Ishikawa (cell line): ENCODE results near the gene PLAGL1.

ENCODE experiments used
- CEBPB ChIP-seq: IDR thresholded peaks from 2 replicates; pipeline ENCODE4 v1.6.1; 2012
- EGR1 ChIP-seq: IDR thresholded peaks from 2 replicates; pipeline ENCODE4 v1.6.1; 2012
- EP300 ChIP-seq: IDR thresholded peaks from 2 replicates; pipeline ENCODE4 v1.6.1; 2012; ENCODE audit warnings: borderline replicate concordance
- FOXM1 ChIP-seq: IDR thresholded peaks from 2 replicates; pipeline ENCODE4 v1.6.1; 2012; ENCODE audit warnings: low read depth, borderline replicate concordance
- TAF1 ChIP-seq: IDR thresholded peaks from 2 replicates; pipeline ENCODE4 v1.6.1; 2012; ENCODE audit warnings: low read depth, mild to moderate bottlenecking
- ZBTB7A ChIP-seq: IDR thresholded peaks from 2 replicates; pipeline ENCODE4 v1.6.1; 2012; ENCODE audit warnings: low read depth
- TF ChIP-seq, protein P1 (sequence below): IDR thresholded peaks from 2 replicates; pipeline ENCODE4 v1.6.1; 2012; ENCODE audit warnings: low read depth, mild to moderate bottlenecking

DNA sequence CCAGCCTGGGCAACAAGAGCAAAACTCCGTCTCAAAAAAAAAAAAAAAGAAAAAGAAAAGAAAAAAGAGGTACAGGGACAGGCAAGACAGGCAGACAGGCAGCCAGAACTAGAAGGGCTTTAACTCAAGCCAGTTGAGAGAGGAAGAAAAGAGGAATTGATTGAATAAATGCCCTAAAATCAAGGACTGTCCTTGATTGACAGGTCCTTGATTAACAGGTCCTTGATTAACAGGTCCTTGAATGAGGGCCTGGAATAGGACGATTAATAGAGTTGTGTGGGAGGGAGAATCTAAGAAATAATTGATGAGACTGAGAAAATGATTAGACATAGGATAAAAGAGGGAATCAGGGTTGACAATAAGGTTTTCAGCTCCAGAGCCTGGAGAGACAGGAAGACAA is 107.7 kb downstream of the PLAGL1 start:
- TF ChIP-seq ZBTB7A (no peak), TAF1 (no peak), CEBPB (no peak), EGR1 (no peak), EP300 (no peak), FOXM1 (no peak)
- TF ChIP-seq, protein P1, sequence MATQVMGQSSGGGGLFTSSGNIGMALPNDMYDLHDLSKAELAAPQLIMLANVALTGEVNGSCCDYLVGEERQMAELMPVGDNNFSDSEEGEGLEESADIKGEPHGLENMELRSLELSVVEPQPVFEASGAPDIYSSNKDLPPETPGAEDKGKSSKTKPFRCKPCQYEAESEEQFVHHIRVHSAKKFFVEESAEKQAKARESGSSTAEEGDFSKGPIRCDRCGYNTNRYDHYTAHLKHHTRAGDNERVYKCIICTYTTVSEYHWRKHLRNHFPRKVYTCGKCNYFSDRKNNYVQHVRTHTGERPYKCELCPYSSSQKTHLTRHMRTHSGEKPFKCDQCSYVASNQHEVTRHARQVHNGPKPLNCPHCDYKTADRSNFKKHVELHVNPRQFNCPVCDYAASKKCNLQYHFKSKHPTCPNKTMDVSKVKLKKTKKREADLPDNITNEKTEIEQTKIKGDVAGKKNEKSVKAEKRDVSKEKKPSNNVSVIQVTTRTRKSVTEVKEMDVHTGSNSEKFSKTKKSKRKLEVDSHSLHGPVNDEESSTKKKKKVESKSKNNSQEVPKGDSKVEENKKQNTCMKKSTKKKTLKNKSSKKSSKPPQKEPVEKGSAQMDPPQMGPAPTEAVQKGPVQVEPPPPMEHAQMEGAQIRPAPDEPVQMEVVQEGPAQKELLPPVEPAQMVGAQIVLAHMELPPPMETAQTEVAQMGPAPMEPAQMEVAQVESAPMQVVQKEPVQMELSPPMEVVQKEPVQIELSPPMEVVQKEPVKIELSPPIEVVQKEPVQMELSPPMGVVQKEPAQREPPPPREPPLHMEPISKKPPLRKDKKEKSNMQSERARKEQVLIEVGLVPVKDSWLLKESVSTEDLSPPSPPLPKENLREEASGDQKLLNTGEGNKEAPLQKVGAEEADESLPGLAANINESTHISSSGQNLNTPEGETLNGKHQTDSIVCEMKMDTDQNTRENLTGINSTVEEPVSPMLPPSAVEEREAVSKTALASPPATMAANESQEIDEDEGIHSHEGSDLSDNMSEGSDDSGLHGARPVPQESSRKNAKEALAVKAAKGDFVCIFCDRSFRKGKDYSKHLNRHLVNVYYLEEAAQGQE = no peak
